Measurements from ENCODE around the gene C9orf152.

GRCh38 chr9:110257097-110257841, 49.3 kb upstream of the C9orf152 start:
- no peak for TF ChIP-seq CTCF (IDR thresholded peaks at IDR 0.05; ENCODE audit: low read depth, low read length)
- no peak for TF ChIP-seq POLR2A (IDR thresholded peaks at IDR 0.05; ENCODE audit: extremely low read depth, insufficient read length)
- TF ChIP-seq MAX (IDR thresholded peaks at IDR 0.05; ENCODE audit: low read depth, low read length) = no peak
- peak; percentile 20; the same call in 1 of the 2 replicates for TF ChIP-seq MYC (IDR thresholded peaks at IDR 0.05; ENCODE audit: low read depth, low read length)
